GM10266 (cell line): ENCODE data around the gene CWC27.
"Not testable (repeated sequence)": the region's sequence is repeated elsewhere in the genome, so short reads cannot be mapped to it uniquely, and the experiment has no call there.

ENCODE experiments used
- DNase-seq: peaks from one replicate; pipeline ENCODE4 v3.0.0; 2012; ENCODE audit errors: extremely low spot score
- CTCF ChIP-seq: IDR thresholded peaks from 2 replicates; pipeline ENCODE4 v1.5.1; 2012; ENCODE audit warnings: mild to moderate bottlenecking, low read depth; ENCODE audit not compliant: control insufficient read depth, insufficient read depth; ENCODE audit errors: missing control alignments

CWC27 gene

DNA sequence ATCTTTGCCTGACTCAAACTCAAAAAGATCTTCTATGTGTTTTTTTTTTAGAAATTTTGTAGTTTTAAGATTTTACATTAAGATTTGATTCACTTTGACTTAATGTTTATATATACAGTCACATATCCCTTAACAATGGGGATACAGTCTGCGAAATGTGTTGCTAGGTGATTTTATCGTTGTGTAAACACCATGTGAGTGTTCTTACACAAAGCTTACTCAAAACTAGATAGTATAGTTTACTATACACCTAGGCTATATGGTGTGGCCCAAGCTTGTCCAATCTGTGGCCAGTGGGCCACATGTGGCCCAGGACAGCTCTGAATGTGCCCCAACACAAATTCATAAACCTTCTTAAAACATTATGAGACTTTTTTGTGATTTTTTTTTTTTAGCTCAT, 131.9 kb downstream of the CWC27 start:
- TF ChIP-seq CTCF, result no peak
- DNase-seq, result no peak

DNA sequence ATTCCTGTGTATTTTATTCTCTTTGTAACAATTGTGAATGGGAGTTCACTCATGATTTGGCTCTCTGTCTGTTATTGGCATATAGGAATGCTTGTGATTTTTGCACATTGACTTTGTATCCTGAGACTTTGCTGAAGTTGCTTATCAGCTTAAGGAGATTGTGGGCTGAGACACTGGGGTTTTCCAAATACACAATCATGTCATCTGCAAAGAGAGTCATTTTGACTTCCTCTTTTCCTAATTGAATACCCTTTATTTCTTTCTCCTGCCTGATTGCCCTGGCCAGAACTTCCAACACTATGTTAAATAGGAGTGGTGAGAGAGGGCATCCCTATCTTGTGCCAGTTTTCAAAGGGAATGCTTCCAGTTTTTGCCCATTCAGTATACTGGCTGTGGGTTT, 138.7 kb downstream of the CWC27 start:
- not testable (repeated sequence) for DNase-seq

DNA sequence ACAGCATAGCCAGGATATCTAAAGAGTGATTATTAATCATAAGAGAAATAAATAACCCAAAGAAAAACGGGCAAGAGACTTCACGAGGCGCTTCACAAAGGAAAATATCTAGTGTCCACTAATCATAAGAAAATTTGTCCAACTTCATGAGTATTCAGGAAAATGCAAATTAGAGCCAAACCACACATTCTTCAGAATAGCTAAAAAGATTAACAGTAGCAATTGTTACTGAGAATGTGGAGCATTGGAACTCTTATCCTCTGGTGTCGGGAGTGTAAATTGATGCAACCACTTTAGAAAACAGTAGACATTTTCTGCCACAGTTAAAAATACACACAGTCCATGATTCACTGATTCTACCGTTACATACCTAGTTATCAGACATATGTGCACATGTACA, 145.7 kb downstream of the CWC27 start:
- no peak for TF ChIP-seq CTCF
- no peak for DNase-seq

- TF ChIP-seq CTCF, result no peak
Observed at GRCh38 chr5:64918083-64918482, 149.4 kb downstream of the CWC27 start.

GRCh38 chr5:64921386-64921785, 152.7 kb downstream of the CWC27 start:
- DNase-seq, result no peak
- TF ChIP-seq CTCF, result no peak

More at GRCh38 chr5:64918083-64918482, 149.4 kb downstream of the CWC27 start:
- DNase-seq, result no peak

DNA sequence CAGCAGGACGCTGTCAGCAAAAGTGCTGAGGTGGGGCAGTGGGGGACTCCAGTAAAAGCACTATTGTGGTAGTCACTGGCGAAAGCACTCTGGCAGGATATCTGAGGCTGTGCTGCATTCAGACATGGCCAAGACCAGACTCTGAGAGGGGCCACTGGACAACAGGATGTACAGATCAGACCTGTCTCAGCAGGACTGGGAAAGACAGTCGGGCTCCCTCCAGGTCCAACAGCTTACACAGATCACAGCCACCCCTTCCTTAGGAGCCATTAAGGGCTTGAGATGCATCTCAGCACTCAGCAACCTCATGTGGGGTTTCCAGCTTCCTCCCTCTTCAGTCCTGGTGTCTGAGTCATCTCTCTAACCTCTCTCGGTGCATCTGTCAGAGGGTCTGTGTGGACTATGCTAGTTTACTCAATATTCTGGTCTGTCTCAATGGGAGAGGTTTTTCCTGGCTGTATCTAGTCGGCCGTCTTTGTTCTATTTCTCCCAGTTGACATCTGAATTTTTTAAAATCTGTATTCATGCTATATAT, 154.5 kb downstream of the CWC27 start:
- DNase-seq, result no peak
- no peak for TF ChIP-seq CTCF

GRCh38 chr5:64925123-64925522, 156.4 kb downstream of the CWC27 start:
- no peak for TF ChIP-seq CTCF
- DNase-seq, result no peak

GRCh38 chr5:64929833-64930232, 161.1 kb downstream of the CWC27 start:
- DNase-seq, result no peak
- no peak for TF ChIP-seq CTCF
